C4-2B (cell line): ENCODE data around the gene PCDHGA1.

Experiments
- CTCF ChIP-seq: fragments of 450-650 bp; conservative IDR thresholded peaks from 2 replicates; pipeline ENCODE4 v1.5.1; 2017; ENCODE audit warnings: mild to moderate bottlenecking
- ZFX ChIP-seq: fragments of 450-650 bp; IDR thresholded peaks from 2 replicates; pipeline ENCODE4 v1.6.1; 2017

DNA sequence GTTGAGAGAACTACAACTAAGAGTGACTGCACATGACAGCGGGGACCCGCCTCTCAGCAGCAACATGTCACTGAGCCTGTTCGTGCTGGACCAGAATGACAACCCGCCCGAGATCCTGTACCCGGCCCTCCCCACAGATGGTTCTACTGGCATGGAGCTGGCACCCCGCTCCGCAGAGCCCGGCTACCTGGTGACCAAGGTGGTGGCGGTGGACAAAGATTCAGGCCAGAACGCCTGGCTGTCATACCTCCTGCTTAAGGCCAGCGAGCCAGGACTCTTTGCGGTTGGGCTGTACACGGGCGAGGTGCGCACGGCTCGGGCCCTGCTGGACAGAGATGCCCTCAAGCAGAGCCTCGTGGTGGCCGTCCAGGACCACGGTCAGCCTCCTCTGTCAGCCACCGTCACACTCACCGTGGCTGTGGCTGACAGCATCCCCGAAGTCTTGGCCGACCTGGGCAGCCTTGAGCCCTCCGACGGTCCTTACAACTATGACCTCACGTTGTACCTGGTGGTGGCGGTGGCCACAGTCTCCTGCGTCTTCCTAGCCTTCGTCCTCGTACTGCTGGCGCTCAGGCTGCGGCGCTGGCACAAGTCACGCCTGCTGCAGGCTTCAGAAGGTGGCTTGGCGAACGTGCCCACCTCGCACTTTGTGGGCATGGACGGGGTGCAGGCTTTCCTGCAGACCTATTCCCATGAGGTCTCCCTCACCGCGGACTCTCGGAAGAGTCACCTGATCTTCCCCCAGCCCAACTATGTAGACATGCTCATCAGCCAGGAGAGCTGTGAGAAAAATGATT lies 54.4 kb downstream of the PCDHGA1 start:
- TF ChIP-seq CTCF = no peak
- TF ChIP-seq ZFX = no peak
